ENCODE results near the gene ITM2A. TPM values are rescaled to one million over a fixed set of nuclear protein-coding genes. Genes with fewer than 3 reads are reported as not detected.

Gene ITM2A
- polyA plus RNA-seq, 4 donors: 50.6 to 124 (median 94.6) TPM

DNA sequence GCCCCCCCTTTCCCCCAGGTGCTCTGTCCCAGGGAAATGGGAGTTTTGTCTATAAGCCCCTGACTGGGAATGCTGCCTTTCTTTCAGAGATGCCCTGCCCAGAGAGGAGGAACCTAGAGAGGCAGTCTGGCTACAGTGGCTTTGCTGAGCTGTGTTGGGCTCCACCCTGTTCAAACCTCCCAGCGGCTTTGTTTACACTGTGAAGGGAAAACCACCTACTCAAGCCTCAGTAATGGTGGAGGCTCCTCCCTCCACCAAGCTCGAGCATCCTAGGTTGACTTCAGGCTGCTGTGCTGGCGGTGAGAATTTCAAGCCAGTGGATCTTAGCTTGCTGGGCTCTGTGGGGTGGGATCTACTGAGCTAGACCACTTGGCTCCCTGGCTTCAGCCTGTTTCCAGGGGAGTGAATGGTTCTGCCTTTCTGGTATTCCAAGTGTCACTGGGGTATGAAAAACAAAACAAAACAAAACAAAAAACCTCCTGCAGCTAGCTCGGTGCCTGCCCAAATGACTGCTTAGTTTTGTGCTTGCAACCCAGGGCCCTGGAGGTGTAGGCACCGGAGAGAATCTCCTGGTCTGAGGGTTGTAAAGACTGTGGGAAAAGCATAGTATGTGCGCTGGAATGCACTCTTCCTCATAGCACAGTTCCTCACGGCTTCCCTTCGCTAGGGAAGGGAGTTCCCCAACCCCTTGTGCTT, 41.7 kb downstream of the ITM2A start:
- no peak for DNase-seq (ENCODE audit: low read depth in 4 of 4, low spot score in 2 of 4)

Other genes starting within 250 kb of the ITM2A start
- gene GPR174, start 222.6 kb downstream of the ITM2A start, polyA plus RNA-seq (ENCODE audit: insufficient read length in 4 of 4): under 1 TPM; 0.08 to 0.17 (median 0.14) TPM